RWPE2 (cell line): ENCODE measurements around the gene GP1BA.

Experiments used
- ATAC-seq: fragments of 200-7000 bp; cut with Tn5 transposase; 3 replicates; pipeline ENCODE4 v1.9.1; 2021; ENCODE audit warnings: low read depth
- DNase-seq: peaks from one replicate; pipeline ENCODE4 v3.0.0-alpha.2; 2020; ENCODE audit warnings: low spot score
- H3K27ac ChIP-seq: fragments of 450-650 bp; 2 replicates; pipeline ENCODE4 v1.5.1; 2017; ENCODE audit warnings: mild to moderate bottlenecking; ENCODE audit not compliant: poor library complexity, severe bottlenecking
- H3K27me3 ChIP-seq: fragments of 250-450 bp; sonication (Bioruptor Pico); 2 replicates; pipeline ENCODE4 v1.5.1; 2021; ENCODE audit warnings: mild to moderate bottlenecking, moderate library complexity; ENCODE audit not compliant: insufficient read depth, poor library complexity, severe bottlenecking
- H3K36me3 ChIP-seq: fragments of 250-450 bp; sonication (Bioruptor Pico); 2 replicates; pipeline ENCODE4 v1.5.1; 2020; ENCODE audit warnings: low read depth, mild to moderate bottlenecking, moderate library complexity
- H3K4me1 ChIP-seq: fragments of 250-450 bp; sonication (Bioruptor Pico); 2 replicates; pipeline ENCODE4 v1.5.1; 2021; ENCODE audit warnings: mild to moderate bottlenecking, moderate library complexity; ENCODE audit not compliant: insufficient read depth, poor library complexity, severe bottlenecking
- H3K4me3 ChIP-seq: fragments of 250-450 bp; sonication (Bioruptor Pico); 2 replicates; pipeline ENCODE4 v1.5.1; 2021; ENCODE audit warnings: mild to moderate bottlenecking, moderate library complexity; ENCODE audit not compliant: severe bottlenecking
- H3K9me3 ChIP-seq: fragments of 250-450 bp; sonication (Bioruptor Pico); 2 replicates; pipeline ENCODE4 v1.5.1; 2021; ENCODE audit warnings: mild to moderate bottlenecking, moderate library complexity; ENCODE audit not compliant: severe bottlenecking
- TF ChIP-seq, protein P1 (sequence below): fragments of 450-650 bp; IDR thresholded peaks from one replicate; pipeline ENCODE4 v1.5.1; 2017; ENCODE audit warnings: mild to moderate bottlenecking, moderate library complexity; ENCODE audit not compliant: poor library complexity, severe bottlenecking

GP1BA gene

DNA sequence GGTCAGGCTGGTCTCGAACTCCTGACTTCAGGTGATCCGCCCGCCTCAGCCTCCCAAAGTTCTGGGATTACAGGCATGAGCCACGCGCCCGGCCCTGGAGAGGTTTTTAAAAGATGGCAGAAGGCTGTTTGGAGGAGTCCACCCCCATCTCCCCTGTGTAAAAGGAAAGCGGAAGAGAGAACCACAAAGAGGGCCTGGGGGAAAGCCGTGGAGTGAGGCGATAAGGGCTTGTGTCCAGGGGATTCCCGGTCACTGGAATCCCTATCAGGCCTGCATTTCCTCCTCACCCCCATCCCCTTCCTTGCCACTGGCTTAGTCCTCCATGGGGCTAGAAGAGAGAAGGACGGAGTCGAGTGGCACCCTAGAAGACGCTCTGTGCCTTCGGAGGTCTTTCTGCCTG, at the start of gene GP1BA:
TSS of gene GP1BA (plus strand) at position 315 of the 400 bp plus-strand sequence. CDS start 328 bp downstream, outside the sequence.
- DNase-seq = no peak
- ATAC-seq = no peak

DNA sequence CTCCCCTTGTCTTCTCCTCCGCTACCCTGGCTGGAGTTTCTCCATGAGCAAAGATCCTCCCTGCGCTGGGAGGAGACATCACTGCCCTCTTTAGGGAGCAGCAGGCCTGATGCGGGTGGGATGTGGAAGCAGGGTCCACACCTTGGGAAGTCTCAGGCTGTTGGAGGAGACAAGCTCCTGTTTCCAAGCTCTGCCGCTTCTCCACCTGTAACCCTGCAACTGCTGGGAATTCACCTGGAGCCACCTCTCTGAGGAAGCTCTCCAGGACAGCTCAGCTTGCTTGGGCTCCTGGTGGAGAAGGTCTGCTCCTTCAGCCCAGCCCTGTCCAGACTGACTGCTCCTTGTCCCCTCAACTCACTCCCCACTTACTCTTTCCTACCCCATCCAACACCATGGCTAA, 47.6 kb upstream of the GP1BA start:
- no peak overlapping the region for H3K27ac ChIP-seq
- peak; percentile 35 for DNase-seq
- ATAC-seq = no peak
- H3K9me3 ChIP-seq = no peaks in the 10 kb centered on the region
- TF ChIP-seq, protein P1, sequence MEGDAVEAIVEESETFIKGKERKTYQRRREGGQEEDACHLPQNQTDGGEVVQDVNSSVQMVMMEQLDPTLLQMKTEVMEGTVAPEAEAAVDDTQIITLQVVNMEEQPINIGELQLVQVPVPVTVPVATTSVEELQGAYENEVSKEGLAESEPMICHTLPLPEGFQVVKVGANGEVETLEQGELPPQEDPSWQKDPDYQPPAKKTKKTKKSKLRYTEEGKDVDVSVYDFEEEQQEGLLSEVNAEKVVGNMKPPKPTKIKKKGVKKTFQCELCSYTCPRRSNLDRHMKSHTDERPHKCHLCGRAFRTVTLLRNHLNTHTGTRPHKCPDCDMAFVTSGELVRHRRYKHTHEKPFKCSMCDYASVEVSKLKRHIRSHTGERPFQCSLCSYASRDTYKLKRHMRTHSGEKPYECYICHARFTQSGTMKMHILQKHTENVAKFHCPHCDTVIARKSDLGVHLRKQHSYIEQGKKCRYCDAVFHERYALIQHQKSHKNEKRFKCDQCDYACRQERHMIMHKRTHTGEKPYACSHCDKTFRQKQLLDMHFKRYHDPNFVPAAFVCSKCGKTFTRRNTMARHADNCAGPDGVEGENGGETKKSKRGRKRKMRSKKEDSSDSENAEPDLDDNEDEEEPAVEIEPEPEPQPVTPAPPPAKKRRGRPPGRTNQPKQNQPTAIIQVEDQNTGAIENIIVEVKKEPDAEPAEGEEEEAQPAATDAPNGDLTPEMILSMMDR = no peak
- H3K4me3 ChIP-seq = no peak overlapping the region
- no peaks in the 10 kb centered on the region for H3K27me3 ChIP-seq
- H3K36me3 ChIP-seq = peaks cover 93% of the 10 kb centered on the region
- no peaks in the 10 kb centered on the region for H3K4me1 ChIP-seq

More for the DNA sequence above, at the start of gene GP1BA:
- TF ChIP-seq, protein P1 = no peak
- peaks cover 3% of the 10 kb centered on the region for H3K36me3 ChIP-seq
- no peak within 1 kb of the TSS for H3K27ac ChIP-seq
- no peaks in the 10 kb centered on the region for H3K27me3 ChIP-seq
- no peaks in the 10 kb centered on the region for H3K4me1 ChIP-seq
- no peak within 1 kb of the TSS for H3K4me3 ChIP-seq
- H3K9me3 ChIP-seq = no peaks in the 10 kb centered on the region

DNA sequence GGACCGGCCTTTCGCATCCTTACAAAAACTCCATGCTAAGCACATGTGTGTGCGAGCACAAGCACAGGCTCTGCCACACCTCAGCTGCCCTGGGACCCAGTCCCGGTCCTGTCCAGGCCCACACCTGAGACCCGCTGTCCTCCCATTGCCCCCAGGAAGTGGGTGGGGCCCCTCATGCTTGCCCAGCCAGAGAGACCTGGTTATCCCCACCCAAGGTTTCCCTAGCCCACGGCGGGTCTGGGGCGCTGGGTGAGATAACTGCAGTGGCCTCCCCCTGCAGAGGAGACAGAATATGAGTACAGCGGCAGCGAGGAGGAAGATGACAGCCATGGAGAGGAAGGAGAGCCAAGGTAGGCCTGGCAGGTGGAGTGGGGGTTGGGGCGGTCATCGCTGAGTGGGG, 45.2 kb upstream of the GP1BA start:
- TF ChIP-seq, protein P1 = no peak
- ATAC-seq (no peak), DNase-seq (no peak)
- Histone ChIP-seq H3K27me3 (no peaks in the 10 kb centered on the region), H3K9me3 (no peaks in the 10 kb centered on the region), H3K4me1 (no peaks in the 10 kb centered on the region), H3K4me3 (no peak overlapping the region), H3K36me3 (peaks cover 95% of the 10 kb centered on the region), H3K27ac (no peak overlapping the region)

DNA sequence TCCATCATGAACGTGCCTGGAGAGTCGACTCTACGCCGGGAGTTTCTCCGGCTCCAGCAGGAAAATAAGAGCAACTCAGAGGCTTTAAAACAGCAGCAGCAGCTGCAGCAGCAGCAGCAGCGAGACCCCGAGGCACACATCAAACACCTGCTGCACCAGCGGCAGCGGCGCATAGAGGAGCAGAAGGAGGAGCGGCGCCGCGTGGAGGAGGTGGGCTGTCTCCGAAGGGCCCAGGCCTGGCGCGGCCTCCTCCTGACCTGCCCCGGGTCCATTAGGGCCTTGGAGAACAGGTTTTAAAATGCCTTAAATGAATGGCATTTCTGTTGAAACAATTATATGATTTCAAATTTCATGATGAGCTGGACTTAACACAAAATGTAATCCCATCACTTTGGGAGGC, 44.5 kb upstream of the GP1BA start:
- no peaks in the 10 kb centered on the region for H3K27me3 ChIP-seq
- no peak for ATAC-seq
- no peak overlapping the region for H3K27ac ChIP-seq
- H3K9me3 ChIP-seq = no peaks in the 10 kb centered on the region
- H3K36me3 ChIP-seq = peaks cover 95% of the 10 kb centered on the region
- no peak overlapping the region for H3K4me3 ChIP-seq
- no peak for DNase-seq
- no peaks in the 10 kb centered on the region for H3K4me1 ChIP-seq
- TF ChIP-seq, protein P1 = no peak
